WTC11 (cell line): ENCODE data around the gene UBA1. TPM values are rescaled to one million over a fixed set of nuclear protein-coding genes. Genes with fewer than 3 reads are reported as not detected.

ENCODE experiments used
- ATAC-seq: fragments of 200-7000 bp; cut with Tn5 transposase; 2 replicates; pipeline ENCODE4 v1.10.0; 2021; ENCODE audit warnings: mild to moderate bottlenecking, moderate library complexity
- CTCF ChIA-PET: fragments of 300-600 bp; sonication (Branson Sonifier 250); formaldehyde crosslinking; loops from one replicate; lab custom pipeline; 2021; ENCODE audit warnings: antibody characterized with exemption; lab: Charles Lee
- POLR2A ChIA-PET: fragments of 350-600 bp; sonication (Branson Sonifier 250); formaldehyde crosslinking; loops from one replicate; lab custom pipeline; 2021; ENCODE audit warnings: antibody characterized with exemption; lab: Charles Lee
- DNase-seq: peaks from one replicate; pipeline ENCODE4 v3.0.0; 2021; ENCODE audit warnings: low spot score
- H3K27ac Mint-ChIP-seq: 2 replicates; pipeline ENCODE4 v1.8.0; 2021; ENCODE audit warnings: mixed read lengths
- H3K27me3 Mint-ChIP-seq: 2 replicates; pipeline ENCODE4 v1.8.0; 2021; ENCODE audit warnings: low read depth, mild to moderate bottlenecking, moderate library complexity, mixed read lengths
- H3K36me3 Mint-ChIP-seq: 2 replicates; pipeline ENCODE4 v1.8.0; 2021; ENCODE audit warnings: mixed read lengths
- H3K4me1 Mint-ChIP-seq: 2 replicates; pipeline ENCODE4 v1.8.0; 2022; ENCODE audit warnings: mixed read lengths
- H3K4me3 Mint-ChIP-seq: 2 replicates; pipeline ENCODE4 v1.8.0; 2021; ENCODE audit warnings: mild to moderate bottlenecking, moderate library complexity, mixed read lengths
- H3K9me3 Mint-ChIP-seq: 2 replicates; pipeline ENCODE4 v1.8.0; 2021; ENCODE audit warnings: mixed read lengths
- ATF1 ChIP-seq: sonication (generic); formaldehyde crosslinking; IDR thresholded peaks from 2 replicates; pipeline ENCODE4 v1.8.1; 2023; ENCODE audit warnings: mild to moderate bottlenecking, moderate library complexity, missing genetic modification reagents
- CREB1 ChIP-seq: sonication (generic); formaldehyde crosslinking; IDR thresholded peaks from 2 replicates; pipeline ENCODE4 v1.8.0; 2023; ENCODE audit warnings: mild to moderate bottlenecking, missing genetic modification reagents
- ESRRA ChIP-seq: sonication (generic); formaldehyde crosslinking; IDR thresholded peaks from 2 replicates; pipeline ENCODE4 v1.8.1; 2022; ENCODE audit warnings: mild to moderate bottlenecking, missing genetic modification reagents, borderline replicate concordance
- ETV6 ChIP-seq: sonication (generic); formaldehyde crosslinking; IDR thresholded peaks from 2 replicates; pipeline ENCODE4 v1.8.1; 2022; ENCODE audit warnings: mild to moderate bottlenecking, missing genetic modification reagents
- GABPB1 ChIP-seq: sonication (generic); formaldehyde crosslinking; IDR thresholded peaks from 2 replicates; pipeline ENCODE4 v1.8.1; 2023; ENCODE audit warnings: mild to moderate bottlenecking, missing genetic modification reagents
- MYBL2 ChIP-seq: sonication (generic); formaldehyde crosslinking; IDR thresholded peaks from 2 replicates; pipeline ENCODE4 v1.8.1; 2023; ENCODE audit warnings: mild to moderate bottlenecking, moderate library complexity, missing genetic modification reagents
- OVOL2 ChIP-seq: fragments of 250-450 bp; sonication (Bioruptor Pico); IDR thresholded peaks from 2 replicates; pipeline ENCODE4 v1.9.0; 2021; ENCODE audit warnings: mild to moderate bottlenecking, borderline replicate concordance
- SMAD4 ChIP-seq: sonication (generic); formaldehyde crosslinking; IDR thresholded peaks from 2 replicates; pipeline ENCODE4 v1.8.0; 2022; ENCODE audit warnings: mild to moderate bottlenecking, missing genetic modification reagents
- SOX15 ChIP-seq: fragments of 250-450 bp; sonication (Bioruptor Pico); IDR thresholded peaks from 2 replicates; pipeline ENCODE4 v1.9.0; 2021; ENCODE audit warnings: mild to moderate bottlenecking
- ZNF219 ChIP-seq: sonication (generic); formaldehyde crosslinking; IDR thresholded peaks from 2 replicates; pipeline ENCODE4 v1.8.0; 2023; ENCODE audit warnings: missing genetic modification reagents, mild to moderate bottlenecking, borderline replicate concordance
- ZNF232 ChIP-seq: sonication (generic); formaldehyde crosslinking; IDR thresholded peaks from 2 replicates; pipeline ENCODE4 v1.8.0; 2022; ENCODE audit warnings: mild to moderate bottlenecking, missing genetic modification reagents
- total RNA-seq: library from RNA; stranded (reverse); gene quantifications from 3 replicates; pipeline ENCODE4 v1.2.3, GENCODE V29; 2021
- TF ChIP-seq, protein P1 (sequence below): sonication (generic); formaldehyde crosslinking; IDR thresholded peaks from 2 replicates; pipeline ENCODE4 v1.8.0; 2022; ENCODE audit warnings: missing genetic modification reagents
- TF ChIP-seq, protein P2 (sequence below): fragments of 250-450 bp; sonication (Bioruptor Pico); IDR thresholded peaks from 2 replicates; pipeline ENCODE4 v1.9.0; 2021; ENCODE audit warnings: mild to moderate bottlenecking, borderline replicate concordance
- TF ChIP-seq, protein P3 (sequence below): sonication (generic); formaldehyde crosslinking; IDR thresholded peaks from 2 replicates; pipeline ENCODE4 v1.8.0; 2023; ENCODE audit warnings: mild to moderate bottlenecking, missing genetic modification reagents
- TF ChIP-seq, protein P4 (sequence below): fragments of 250-450 bp; sonication (Bioruptor Pico); conservative IDR thresholded peaks from 2 replicates; pipeline ENCODE4 v1.9.0; 2021; ENCODE audit warnings: mild to moderate bottlenecking
- TF ChIP-seq, protein P5 (sequence below): fragments of 250-450 bp; sonication (Bioruptor Pico); IDR thresholded peaks from 2 replicates; pipeline ENCODE4 v1.9.0; 2021; ENCODE audit warnings: moderate library complexity, mild to moderate bottlenecking, inconsistent platforms, borderline replicate concordance
- TF ChIP-seq, protein P6 (sequence below): sonication (generic); formaldehyde crosslinking; IDR thresholded peaks from 2 replicates; pipeline ENCODE4 v1.8.0; 2023; ENCODE audit warnings: missing genetic modification reagents
- TF ChIP-seq, protein P7 (sequence below): sonication (generic); formaldehyde crosslinking; IDR thresholded peaks from 2 replicates; pipeline ENCODE4 v1.8.0; 2022; ENCODE audit warnings: mild to moderate bottlenecking, missing genetic modification reagents

UBA1 gene
- total RNA-seq, 1 experiment from 2014 or later, result 379 TPM

DNA sequence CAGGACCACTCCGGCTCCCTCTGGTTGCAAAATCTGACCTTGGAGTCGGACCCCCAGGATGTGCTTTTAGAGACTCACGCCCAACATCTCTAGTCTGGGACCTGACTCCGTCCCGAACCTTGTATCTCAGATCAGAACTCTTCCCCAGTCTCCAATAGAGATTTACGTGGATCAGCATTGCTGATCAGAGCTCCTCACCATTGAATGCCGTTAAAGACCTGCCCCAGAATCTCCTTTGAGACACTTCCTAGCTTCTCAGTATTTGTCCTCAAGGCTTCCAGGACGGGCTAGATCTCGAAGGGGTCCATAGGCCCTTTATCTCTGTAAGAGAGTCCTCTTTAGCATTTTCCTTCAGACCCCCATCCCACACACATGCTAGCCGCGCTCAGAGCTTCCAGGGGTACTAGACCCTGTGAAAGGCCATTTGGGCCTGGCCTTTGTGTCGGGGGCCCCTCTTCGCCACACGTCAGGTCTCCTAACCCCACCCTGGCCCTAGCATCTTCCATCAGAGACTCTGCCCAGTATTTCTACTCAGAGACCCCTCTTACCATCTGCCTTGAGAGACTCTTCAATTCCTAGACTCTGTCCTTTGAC, 662 bp downstream of the UBA1 start:
- no peaks in the 10 kb centered on the region for H3K9me3 Mint-ChIP-seq
- peaks cover 58% of the 10 kb centered on the region for H3K4me1 Mint-ChIP-seq
- H3K27ac Mint-ChIP-seq, result peak overlapping the region; percentile 89
- H3K4me3 Mint-ChIP-seq, result peak overlapping the region; percentile 92
- TF ChIP-seq MYBL2, result 0 out of 2 replicates have a peak, but pooled peaks have one; percentile 16
- TF ChIP-seq OVOL2 (CRISPR knock-in tag), result no peak
- ChIA-PET POLR2A (interaction anchor here (1.2 kb wide), 1 partner anchor 24 kb away, joined by 4 read pairs; the partner anchor contains the start of gene CDK16), CTCF (interaction anchor here (0.9 to 1.0 kb wide), 2 partner anchors 190 to 329 kb away, joined by 3 to 4 read pairs; no protein-coding TSS in a partner anchor)
- DNase-seq, result no peak
- H3K27me3 Mint-ChIP-seq, result no peaks in the 10 kb centered on the region
- peaks cover 19% of the 10 kb centered on the region for H3K36me3 Mint-ChIP-seq
- ATAC-seq, result no peak

DNA sequence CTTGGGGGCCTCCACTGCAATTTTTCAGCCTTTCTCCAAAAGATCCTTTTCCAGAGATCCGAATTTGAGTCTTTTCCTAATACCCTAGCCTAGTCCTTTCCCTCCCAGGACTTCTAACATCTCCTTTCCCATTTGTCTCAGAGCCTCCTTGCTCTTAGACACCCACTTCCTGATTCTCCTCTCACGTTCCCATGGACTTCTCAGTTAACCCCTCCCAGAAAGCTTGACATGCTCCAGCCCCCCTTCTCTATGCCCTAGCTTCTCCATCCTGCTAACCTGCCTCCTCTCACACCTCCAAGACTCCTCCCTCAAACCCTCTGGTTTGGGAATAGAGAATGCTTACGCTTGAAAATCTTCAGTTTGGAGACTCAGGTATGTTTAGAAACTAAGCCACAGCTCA, 2.5 kb downstream of the UBA1 start:
- H3K27me3 Mint-ChIP-seq, result no peaks in the 10 kb centered on the region
- peaks cover 55% of the 10 kb centered on the region for H3K4me1 Mint-ChIP-seq
- POLR2A ChIA-PET, result no interaction called here
- H3K4me3 Mint-ChIP-seq, result peak overlapping the region; percentile 92
- H3K27ac Mint-ChIP-seq, result peak overlapping the region; percentile 68
- H3K36me3 Mint-ChIP-seq, result peaks cover 35% of the 10 kb centered on the region
- no peak for ATAC-seq
- no peak for DNase-seq
- CTCF ChIA-PET, result interaction anchor here (0.6 kb wide), 1 partner anchor 186 kb away, joined by 3 read pairs; no protein-coding TSS in a partner anchor
- no peak for TF ChIP-seq ESRRA (CRISPR knock-in tag)
- TF ChIP-seq, protein P1, sequence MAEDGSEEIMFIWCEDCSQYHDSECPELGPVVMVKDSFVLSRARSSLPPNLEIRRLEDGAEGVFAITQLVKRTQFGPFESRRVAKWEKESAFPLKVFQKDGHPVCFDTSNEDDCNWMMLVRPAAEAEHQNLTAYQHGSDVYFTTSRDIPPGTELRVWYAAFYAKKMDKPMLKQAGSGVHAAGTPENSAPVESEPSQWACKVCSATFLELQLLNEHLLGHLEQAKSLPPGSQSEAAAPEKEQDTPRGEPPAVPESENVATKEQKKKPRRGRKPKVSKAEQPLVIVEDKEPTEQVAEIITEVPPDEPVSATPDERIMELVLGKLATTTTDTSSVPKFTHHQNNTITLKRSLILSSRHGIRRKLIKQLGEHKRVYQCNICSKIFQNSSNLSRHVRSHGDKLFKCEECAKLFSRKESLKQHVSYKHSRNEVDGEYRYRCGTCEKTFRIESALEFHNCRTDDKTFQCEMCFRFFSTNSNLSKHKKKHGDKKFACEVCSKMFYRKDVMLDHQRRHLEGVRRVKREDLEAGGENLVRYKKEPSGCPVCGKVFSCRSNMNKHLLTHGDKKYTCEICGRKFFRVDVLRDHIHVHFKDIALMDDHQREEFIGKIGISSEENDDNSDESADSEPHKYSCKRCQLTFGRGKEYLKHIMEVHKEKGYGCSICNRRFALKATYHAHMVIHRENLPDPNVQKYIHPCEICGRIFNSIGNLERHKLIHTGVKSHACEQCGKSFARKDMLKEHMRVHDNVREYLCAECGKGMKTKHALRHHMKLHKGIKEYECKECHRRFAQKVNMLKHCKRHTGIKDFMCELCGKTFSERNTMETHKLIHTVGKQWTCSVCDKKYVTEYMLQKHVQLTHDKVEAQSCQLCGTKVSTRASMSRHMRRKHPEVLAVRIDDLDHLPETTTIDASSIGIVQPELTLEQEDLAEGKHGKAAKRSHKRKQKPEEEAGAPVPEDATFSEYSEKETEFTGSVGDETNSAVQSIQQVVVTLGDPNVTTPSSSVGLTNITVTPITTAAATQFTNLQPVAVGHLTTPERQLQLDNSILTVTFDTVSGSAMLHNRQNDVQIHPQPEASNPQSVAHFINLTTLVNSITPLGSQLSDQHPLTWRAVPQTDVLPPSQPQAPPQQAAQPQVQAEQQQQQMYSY (CRISPR knock-in tag), result no peak
- TF ChIP-seq, protein P2, sequence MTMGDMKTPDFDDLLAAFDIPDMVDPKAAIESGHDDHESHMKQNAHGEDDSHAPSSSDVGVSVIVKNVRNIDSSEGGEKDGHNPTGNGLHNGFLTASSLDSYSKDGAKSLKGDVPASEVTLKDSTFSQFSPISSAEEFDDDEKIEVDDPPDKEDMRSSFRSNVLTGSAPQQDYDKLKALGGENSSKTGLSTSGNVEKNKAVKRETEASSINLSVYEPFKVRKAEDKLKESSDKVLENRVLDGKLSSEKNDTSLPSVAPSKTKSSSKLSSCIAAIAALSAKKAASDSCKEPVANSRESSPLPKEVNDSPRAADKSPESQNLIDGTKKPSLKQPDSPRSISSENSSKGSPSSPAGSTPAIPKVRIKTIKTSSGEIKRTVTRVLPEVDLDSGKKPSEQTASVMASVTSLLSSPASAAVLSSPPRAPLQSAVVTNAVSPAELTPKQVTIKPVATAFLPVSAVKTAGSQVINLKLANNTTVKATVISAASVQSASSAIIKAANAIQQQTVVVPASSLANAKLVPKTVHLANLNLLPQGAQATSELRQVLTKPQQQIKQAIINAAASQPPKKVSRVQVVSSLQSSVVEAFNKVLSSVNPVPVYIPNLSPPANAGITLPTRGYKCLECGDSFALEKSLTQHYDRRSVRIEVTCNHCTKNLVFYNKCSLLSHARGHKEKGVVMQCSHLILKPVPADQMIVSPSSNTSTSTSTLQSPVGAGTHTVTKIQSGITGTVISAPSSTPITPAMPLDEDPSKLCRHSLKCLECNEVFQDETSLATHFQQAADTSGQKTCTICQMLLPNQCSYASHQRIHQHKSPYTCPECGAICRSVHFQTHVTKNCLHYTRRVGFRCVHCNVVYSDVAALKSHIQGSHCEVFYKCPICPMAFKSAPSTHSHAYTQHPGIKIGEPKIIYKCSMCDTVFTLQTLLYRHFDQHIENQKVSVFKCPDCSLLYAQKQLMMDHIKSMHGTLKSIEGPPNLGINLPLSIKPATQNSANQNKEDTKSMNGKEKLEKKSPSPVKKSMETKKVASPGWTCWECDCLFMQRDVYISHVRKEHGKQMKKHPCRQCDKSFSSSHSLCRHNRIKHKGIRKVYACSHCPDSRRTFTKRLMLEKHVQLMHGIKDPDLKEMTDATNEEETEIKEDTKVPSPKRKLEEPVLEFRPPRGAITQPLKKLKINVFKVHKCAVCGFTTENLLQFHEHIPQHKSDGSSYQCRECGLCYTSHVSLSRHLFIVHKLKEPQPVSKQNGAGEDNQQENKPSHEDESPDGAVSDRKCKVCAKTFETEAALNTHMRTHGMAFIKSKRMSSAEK (CRISPR knock-in tag), result no peak
- TF ChIP-seq, protein P3, sequence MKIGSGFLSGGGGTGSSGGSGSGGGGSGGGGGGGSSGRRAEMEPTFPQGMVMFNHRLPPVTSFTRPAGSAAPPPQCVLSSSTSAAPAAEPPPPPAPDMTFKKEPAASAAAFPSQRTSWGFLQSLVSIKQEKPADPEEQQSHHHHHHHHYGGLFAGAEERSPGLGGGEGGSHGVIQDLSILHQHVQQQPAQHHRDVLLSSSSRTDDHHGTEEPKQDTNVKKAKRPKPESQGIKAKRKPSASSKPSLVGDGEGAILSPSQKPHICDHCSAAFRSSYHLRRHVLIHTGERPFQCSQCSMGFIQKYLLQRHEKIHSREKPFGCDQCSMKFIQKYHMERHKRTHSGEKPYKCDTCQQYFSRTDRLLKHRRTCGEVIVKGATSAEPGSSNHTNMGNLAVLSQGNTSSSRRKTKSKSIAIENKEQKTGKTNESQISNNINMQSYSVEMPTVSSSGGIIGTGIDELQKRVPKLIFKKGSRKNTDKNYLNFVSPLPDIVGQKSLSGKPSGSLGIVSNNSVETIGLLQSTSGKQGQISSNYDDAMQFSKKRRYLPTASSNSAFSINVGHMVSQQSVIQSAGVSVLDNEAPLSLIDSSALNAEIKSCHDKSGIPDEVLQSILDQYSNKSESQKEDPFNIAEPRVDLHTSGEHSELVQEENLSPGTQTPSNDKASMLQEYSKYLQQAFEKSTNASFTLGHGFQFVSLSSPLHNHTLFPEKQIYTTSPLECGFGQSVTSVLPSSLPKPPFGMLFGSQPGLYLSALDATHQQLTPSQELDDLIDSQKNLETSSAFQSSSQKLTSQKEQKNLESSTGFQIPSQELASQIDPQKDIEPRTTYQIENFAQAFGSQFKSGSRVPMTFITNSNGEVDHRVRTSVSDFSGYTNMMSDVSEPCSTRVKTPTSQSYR (CRISPR knock-in tag), result no peak
- TF ChIP-seq GABPB1 (CRISPR knock-in tag), result no peak
- TF ChIP-seq, protein P4, sequence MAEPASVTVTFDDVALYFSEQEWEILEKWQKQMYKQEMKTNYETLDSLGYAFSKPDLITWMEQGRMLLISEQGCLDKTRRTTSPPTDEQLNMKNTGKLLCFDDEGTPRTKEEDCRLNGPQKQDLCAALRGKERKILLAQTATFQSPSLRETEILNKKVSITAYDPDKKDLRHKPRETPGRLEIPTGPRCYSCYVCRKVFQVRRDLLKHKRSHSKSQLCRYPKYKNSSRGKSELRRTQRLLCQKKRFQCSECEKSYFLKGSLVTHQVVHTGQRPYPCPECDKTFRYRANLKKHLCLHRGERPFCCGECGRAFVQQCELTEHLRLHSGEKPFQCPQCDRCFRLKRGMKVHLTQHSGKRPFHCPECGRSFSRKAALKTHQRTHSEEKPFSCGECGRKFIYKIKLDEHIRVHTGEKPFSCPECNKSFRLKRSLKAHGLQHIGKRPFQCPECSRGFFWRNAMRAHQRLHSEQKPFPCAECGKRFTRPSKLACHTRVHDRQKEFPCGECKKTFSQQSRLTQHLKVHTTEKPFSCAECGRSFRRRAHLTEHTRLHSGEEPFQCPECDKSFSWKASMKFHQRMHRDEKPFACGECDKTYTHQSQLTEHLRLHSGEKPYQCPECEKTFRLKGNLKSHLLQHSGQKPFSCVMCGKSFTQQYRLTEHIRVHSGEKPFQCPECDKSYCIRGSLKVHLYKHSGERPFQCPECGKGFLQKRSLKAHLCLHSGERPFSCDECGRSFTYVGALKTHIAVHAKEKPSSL (CRISPR knock-in tag), result no peak
- no peak for TF ChIP-seq ZNF219 (CRISPR knock-in tag)
- no peak for TF ChIP-seq ETV6 (CRISPR knock-in tag)
- TF ChIP-seq, protein P5, sequence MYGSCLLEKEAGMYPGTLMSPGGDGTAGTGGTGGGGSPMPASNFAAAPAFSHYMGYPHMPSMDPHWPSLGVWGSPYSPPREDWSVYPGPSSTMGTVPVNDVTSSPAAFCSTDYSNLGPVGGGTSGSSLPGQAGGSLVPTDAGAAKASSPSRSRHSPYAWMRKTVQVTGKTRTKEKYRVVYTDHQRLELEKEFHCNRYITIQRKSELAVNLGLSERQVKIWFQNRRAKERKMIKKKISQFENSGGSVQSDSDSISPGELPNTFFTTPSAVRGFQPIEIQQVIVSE (CRISPR knock-in tag), result no peak
- TF ChIP-seq ATF1 (CRISPR knock-in tag), result no peak
- TF ChIP-seq, protein P6, sequence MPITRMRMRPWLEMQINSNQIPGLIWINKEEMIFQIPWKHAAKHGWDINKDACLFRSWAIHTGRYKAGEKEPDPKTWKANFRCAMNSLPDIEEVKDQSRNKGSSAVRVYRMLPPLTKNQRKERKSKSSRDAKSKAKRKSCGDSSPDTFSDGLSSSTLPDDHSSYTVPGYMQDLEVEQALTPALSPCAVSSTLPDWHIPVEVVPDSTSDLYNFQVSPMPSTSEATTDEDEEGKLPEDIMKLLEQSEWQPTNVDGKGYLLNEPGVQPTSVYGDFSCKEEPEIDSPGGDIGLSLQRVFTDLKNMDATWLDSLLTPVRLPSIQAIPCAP (CRISPR knock-in tag), result no peak
- no peak for TF ChIP-seq SMAD4 (CRISPR knock-in tag)
- TF ChIP-seq SOX15 (CRISPR knock-in tag), result no peak
- TF ChIP-seq, protein P7, sequence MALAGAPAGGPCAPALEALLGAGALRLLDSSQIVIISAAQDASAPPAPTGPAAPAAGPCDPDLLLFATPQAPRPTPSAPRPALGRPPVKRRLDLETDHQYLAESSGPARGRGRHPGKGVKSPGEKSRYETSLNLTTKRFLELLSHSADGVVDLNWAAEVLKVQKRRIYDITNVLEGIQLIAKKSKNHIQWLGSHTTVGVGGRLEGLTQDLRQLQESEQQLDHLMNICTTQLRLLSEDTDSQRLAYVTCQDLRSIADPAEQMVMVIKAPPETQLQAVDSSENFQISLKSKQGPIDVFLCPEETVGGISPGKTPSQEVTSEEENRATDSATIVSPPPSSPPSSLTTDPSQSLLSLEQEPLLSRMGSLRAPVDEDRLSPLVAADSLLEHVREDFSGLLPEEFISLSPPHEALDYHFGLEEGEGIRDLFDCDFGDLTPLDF, result no peak
- no peak for TF ChIP-seq ZNF232
- TF ChIP-seq CREB1, result no peak
- H3K9me3 Mint-ChIP-seq, result no peaks in the 10 kb centered on the region
